Vagina (tissue), 2 donors: ENCODE measurements around the gene ARHGAP45.

Experiments
- CTCF ChIP-seq, 3 experiments: fragments of 450-650 bp in 2 of 3; fragments of 200-600 bp in 1 of 3; sonication (generic) in 1 of 3; IDR thresholded peaks; one replicate each; pipeline ENCODE4 v1.5.1; 2017 to 2019; ENCODE audit warnings: antibody characterized with exemption in 3 of 3, mild to moderate bottlenecking in 2 of 3, moderate library complexity in 2 of 3
- POLR2A ChIP-seq, 2 donors: fragments of 450-650 bp; IDR thresholded peaks; one replicate each; pipeline ENCODE4 v1.6.1; 2017; ENCODE audit warnings: antibody characterized with exemption in 2 of 2, mild to moderate bottlenecking in 2 of 2, moderate library complexity in 2 of 2
- POLR2AphosphoS5 ChIP-seq, 2 donors: sonication (generic); formaldehyde crosslinking; IDR thresholded peaks; one replicate each; pipeline ENCODE4 v1.9.0; 2017; ENCODE audit warnings: antibody characterized with exemption in 2 of 2, mild to moderate bottlenecking in 2 of 2, low read depth in 1 of 2; ENCODE audit not compliant: insufficient read depth in 1 of 2

GRCh38 chr19:1082928-1083816 is 16.2 kb downstream of the ARHGAP45 start:
- TF ChIP-seq CTCF (IDR thresholded peaks at IDR 0.05) (no peak), POLR2A (IDR thresholded peaks at IDR 0.05) (no peak), POLR2AphosphoS5 (IDR thresholded peaks at IDR 0.05; ENCODE audit: insufficient read depth in 1 of 2, low read depth in 1 of 2) (no peak)
